WTC11 (cell line): Measurements from ENCODE around the gene USP38. TPM values are rescaled to one million over a fixed set of nuclear protein-coding genes. Genes with fewer than 3 reads are reported as not detected.

ENCODE experiments used
- ATAC-seq: fragments of 200-7000 bp; cut with Tn5 transposase; 2 replicates; pipeline ENCODE4 v1.10.0; 2021; ENCODE audit warnings: mild to moderate bottlenecking, moderate library complexity
- CTCF ChIA-PET: fragments of 300-600 bp; sonication (Branson Sonifier 250); formaldehyde crosslinking; loops from one replicate; lab custom pipeline; 2021; ENCODE audit warnings: antibody characterized with exemption; lab: Charles Lee
- POLR2A ChIA-PET: fragments of 350-600 bp; sonication (Branson Sonifier 250); formaldehyde crosslinking; loops from one replicate; lab custom pipeline; 2021; ENCODE audit warnings: antibody characterized with exemption; lab: Charles Lee
- DNase-seq: peaks from one replicate; pipeline ENCODE4 v3.0.0; 2021; ENCODE audit warnings: low spot score
- H3K27ac Mint-ChIP-seq: 2 replicates; pipeline ENCODE4 v1.8.0; 2021; ENCODE audit warnings: mixed read lengths
- H3K27me3 Mint-ChIP-seq: 2 replicates; pipeline ENCODE4 v1.8.0; 2021; ENCODE audit warnings: low read depth, mild to moderate bottlenecking, moderate library complexity, mixed read lengths
- H3K36me3 Mint-ChIP-seq: 2 replicates; pipeline ENCODE4 v1.8.0; 2021; ENCODE audit warnings: mixed read lengths
- H3K4me1 Mint-ChIP-seq: 2 replicates; pipeline ENCODE4 v1.8.0; 2022; ENCODE audit warnings: mixed read lengths
- H3K4me3 Mint-ChIP-seq: 2 replicates; pipeline ENCODE4 v1.8.0; 2021; ENCODE audit warnings: mild to moderate bottlenecking, moderate library complexity, mixed read lengths
- H3K9me3 Mint-ChIP-seq: 2 replicates; pipeline ENCODE4 v1.8.0; 2021; ENCODE audit warnings: mixed read lengths
- CREB1 ChIP-seq: sonication (generic); formaldehyde crosslinking; IDR thresholded peaks from 2 replicates; pipeline ENCODE4 v1.8.0; 2023; ENCODE audit warnings: mild to moderate bottlenecking, missing genetic modification reagents
- EMX1 ChIP-seq: fragments of 250-450 bp; sonication (Bioruptor Pico); IDR thresholded peaks from 2 replicates; pipeline ENCODE4 v1.8.0; 2021; ENCODE audit warnings: mild to moderate bottlenecking
- GABPB1 ChIP-seq: sonication (generic); formaldehyde crosslinking; IDR thresholded peaks from 2 replicates; pipeline ENCODE4 v1.8.1; 2023; ENCODE audit warnings: mild to moderate bottlenecking, missing genetic modification reagents
- JAZF1 ChIP-seq: fragments of 250-450 bp; sonication (Bioruptor Pico); IDR thresholded peaks from 2 replicates; pipeline ENCODE4 v1.9.0; 2021; ENCODE audit warnings: moderate library complexity, mild to moderate bottlenecking, inconsistent platforms
- MXD4 ChIP-seq: fragments of 250-450 bp; sonication (Bioruptor Pico); IDR thresholded peaks from 2 replicates; pipeline ENCODE4 v1.8.0; 2021; ENCODE audit warnings: mild to moderate bottlenecking, moderate library complexity, borderline replicate concordance
- NFATC4 ChIP-seq: fragments of 250-450 bp; sonication (Bioruptor Pico); IDR thresholded peaks from 2 replicates; pipeline ENCODE4 v1.9.0; 2021; ENCODE audit warnings: mild to moderate bottlenecking
- OVOL2 ChIP-seq: fragments of 250-450 bp; sonication (Bioruptor Pico); IDR thresholded peaks from 2 replicates; pipeline ENCODE4 v1.9.0; 2021; ENCODE audit warnings: mild to moderate bottlenecking, borderline replicate concordance
- TEAD4 ChIP-seq: sonication (generic); formaldehyde crosslinking; IDR thresholded peaks from 2 replicates; pipeline ENCODE4 v1.8.0; 2022; ENCODE audit warnings: mild to moderate bottlenecking, missing genetic modification reagents
- ZBTB21 ChIP-seq: sonication (generic); formaldehyde crosslinking; IDR thresholded peaks from 2 replicates; pipeline ENCODE4 v1.8.1; 2023; ENCODE audit warnings: mild to moderate bottlenecking, missing genetic modification reagents, borderline replicate concordance
- ZNF138 ChIP-seq: sonication (generic); formaldehyde crosslinking; conservative IDR thresholded peaks from 2 replicates; pipeline ENCODE4 v1.8.1; 2022; ENCODE audit warnings: mild to moderate bottlenecking, moderate library complexity, missing genetic modification reagents
- ZNF396 ChIP-seq: fragments of 250-450 bp; sonication (Bioruptor Pico); IDR thresholded peaks from 2 replicates; pipeline ENCODE4 v1.8.0; 2021; ENCODE audit warnings: mild to moderate bottlenecking, moderate library complexity, borderline replicate concordance
- ZNF671 ChIP-seq: fragments of 250-450 bp; sonication (Bioruptor Pico); IDR thresholded peaks from 2 replicates; pipeline ENCODE4 v1.8.0; 2021; ENCODE audit warnings: mild to moderate bottlenecking
- total RNA-seq: library from RNA; stranded (reverse); gene quantifications from 3 replicates; pipeline ENCODE4 v1.2.3, GENCODE V29; 2021
- TF ChIP-seq, protein P1 (sequence below): sonication (generic); formaldehyde crosslinking; IDR thresholded peaks from 2 replicates; pipeline ENCODE4 v1.8.1; 2022; ENCODE audit warnings: low read depth, missing genetic modification reagents, borderline replicate concordance
- TF ChIP-seq, protein P2 (sequence below): fragments of 250-450 bp; sonication (Bioruptor Pico); IDR thresholded peaks from 2 replicates; pipeline ENCODE4 v1.9.0; 2021; ENCODE audit warnings: mild to moderate bottlenecking
- TF ChIP-seq, protein P3 (sequence below): sonication (generic); formaldehyde crosslinking; IDR thresholded peaks from 2 replicates; pipeline ENCODE4 v1.8.1; 2023; ENCODE audit warnings: mild to moderate bottlenecking, missing genetic modification reagents
- TF ChIP-seq, protein P4 (sequence below): sonication (generic); formaldehyde crosslinking; IDR thresholded peaks from 2 replicates; pipeline ENCODE4 v1.8.0; 2022; ENCODE audit warnings: missing genetic modification reagents
- TF ChIP-seq, protein P5 (sequence below): fragments of 200-600 bp; IDR thresholded peaks from 2 replicates; pipeline ENCODE4 v1.8.0; 2022; ENCODE audit warnings: antibody characterized with exemption
- TF ChIP-seq, protein P6 (sequence below): sonication (generic); formaldehyde crosslinking; IDR thresholded peaks from 2 replicates; pipeline ENCODE4 v1.8.0; 2023; ENCODE audit warnings: missing genetic modification reagents
- TF ChIP-seq, protein P7 (sequence below): sonication (generic); formaldehyde crosslinking; IDR thresholded peaks from 2 replicates; pipeline ENCODE4 v1.8.1; 2023; ENCODE audit warnings: mild to moderate bottlenecking, missing genetic modification reagents

The USP38 gene
- total RNA-seq, 1 experiment from 2014 or later = 10.3 TPM

DNA sequence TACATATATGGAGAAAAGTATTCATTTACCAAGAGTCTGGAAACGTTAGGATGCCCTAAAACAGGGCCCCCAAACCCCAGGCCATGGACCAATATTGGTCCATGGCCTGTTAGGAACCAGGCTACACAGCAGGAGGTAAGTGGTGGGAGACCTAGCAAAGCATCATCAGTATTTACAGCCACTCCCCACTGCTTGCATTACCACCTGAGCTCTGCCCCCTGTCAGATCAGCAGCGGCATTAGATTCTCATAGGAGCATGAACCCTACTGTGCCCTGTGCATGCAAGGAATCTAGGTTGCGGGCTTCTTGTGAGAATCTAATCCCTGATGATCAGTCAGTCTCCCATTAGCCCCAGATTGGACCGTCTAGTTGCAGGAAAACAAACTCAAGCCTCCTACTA is 62.3 kb downstream of the USP38 start (continued):
- TF ChIP-seq ZNF138 (CRISPR knock-in tag) = no peak
- TF ChIP-seq CREB1 (CRISPR knock-in tag) = no peak
- TF ChIP-seq TEAD4 (CRISPR knock-in tag) = no peak
- no peak for TF ChIP-seq ZNF396

DNA sequence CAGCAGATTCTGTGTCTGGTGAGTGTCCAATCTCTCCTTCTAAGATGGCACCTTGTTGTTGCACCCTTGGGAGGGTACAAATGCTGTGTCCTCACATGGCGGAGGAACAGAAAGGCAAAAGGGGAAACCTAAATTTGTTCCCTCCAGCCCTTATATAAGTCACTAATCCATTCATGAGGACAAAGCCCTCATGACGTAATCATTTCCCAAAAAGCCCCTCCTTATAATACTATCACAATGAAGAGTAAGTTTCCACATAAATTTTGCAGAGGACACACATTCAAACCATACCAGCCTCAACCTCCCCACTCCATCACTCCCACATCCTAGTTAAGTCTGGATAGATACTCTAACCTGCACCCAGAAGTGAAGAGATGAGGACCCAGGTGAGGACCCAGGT is 63.1 kb downstream of the USP38 start:
- TF ChIP-seq, protein P1, sequence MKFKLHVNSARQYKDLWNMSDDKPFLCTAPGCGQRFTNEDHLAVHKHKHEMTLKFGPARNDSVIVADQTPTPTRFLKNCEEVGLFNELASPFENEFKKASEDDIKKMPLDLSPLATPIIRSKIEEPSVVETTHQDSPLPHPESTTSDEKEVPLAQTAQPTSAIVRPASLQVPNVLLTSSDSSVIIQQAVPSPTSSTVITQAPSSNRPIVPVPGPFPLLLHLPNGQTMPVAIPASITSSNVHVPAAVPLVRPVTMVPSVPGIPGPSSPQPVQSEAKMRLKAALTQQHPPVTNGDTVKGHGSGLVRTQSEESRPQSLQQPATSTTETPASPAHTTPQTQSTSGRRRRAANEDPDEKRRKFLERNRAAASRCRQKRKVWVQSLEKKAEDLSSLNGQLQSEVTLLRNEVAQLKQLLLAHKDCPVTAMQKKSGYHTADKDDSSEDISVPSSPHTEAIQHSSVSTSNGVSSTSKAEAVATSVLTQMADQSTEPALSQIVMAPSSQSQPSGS (CRISPR knock-in tag) = no peak
- TF ChIP-seq, protein P2, sequence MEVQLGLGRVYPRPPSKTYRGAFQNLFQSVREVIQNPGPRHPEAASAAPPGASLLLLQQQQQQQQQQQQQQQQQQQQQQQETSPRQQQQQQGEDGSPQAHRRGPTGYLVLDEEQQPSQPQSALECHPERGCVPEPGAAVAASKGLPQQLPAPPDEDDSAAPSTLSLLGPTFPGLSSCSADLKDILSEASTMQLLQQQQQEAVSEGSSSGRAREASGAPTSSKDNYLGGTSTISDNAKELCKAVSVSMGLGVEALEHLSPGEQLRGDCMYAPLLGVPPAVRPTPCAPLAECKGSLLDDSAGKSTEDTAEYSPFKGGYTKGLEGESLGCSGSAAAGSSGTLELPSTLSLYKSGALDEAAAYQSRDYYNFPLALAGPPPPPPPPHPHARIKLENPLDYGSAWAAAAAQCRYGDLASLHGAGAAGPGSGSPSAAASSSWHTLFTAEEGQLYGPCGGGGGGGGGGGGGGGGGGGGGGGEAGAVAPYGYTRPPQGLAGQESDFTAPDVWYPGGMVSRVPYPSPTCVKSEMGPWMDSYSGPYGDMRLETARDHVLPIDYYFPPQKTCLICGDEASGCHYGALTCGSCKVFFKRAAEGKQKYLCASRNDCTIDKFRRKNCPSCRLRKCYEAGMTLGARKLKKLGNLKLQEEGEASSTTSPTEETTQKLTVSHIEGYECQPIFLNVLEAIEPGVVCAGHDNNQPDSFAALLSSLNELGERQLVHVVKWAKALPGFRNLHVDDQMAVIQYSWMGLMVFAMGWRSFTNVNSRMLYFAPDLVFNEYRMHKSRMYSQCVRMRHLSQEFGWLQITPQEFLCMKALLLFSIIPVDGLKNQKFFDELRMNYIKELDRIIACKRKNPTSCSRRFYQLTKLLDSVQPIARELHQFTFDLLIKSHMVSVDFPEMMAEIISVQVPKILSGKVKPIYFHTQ (CRISPR knock-in tag) = no peak
- TF ChIP-seq, protein P3, sequence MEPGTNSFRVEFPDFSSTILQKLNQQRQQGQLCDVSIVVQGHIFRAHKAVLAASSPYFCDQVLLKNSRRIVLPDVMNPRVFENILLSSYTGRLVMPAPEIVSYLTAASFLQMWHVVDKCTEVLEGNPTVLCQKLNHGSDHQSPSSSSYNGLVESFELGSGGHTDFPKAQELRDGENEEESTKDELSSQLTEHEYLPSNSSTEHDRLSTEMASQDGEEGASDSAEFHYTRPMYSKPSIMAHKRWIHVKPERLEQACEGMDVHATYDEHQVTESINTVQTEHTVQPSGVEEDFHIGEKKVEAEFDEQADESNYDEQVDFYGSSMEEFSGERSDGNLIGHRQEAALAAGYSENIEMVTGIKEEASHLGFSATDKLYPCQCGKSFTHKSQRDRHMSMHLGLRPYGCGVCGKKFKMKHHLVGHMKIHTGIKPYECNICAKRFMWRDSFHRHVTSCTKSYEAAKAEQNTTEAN (CRISPR knock-in tag) = no peak
- TF ChIP-seq, protein P4, sequence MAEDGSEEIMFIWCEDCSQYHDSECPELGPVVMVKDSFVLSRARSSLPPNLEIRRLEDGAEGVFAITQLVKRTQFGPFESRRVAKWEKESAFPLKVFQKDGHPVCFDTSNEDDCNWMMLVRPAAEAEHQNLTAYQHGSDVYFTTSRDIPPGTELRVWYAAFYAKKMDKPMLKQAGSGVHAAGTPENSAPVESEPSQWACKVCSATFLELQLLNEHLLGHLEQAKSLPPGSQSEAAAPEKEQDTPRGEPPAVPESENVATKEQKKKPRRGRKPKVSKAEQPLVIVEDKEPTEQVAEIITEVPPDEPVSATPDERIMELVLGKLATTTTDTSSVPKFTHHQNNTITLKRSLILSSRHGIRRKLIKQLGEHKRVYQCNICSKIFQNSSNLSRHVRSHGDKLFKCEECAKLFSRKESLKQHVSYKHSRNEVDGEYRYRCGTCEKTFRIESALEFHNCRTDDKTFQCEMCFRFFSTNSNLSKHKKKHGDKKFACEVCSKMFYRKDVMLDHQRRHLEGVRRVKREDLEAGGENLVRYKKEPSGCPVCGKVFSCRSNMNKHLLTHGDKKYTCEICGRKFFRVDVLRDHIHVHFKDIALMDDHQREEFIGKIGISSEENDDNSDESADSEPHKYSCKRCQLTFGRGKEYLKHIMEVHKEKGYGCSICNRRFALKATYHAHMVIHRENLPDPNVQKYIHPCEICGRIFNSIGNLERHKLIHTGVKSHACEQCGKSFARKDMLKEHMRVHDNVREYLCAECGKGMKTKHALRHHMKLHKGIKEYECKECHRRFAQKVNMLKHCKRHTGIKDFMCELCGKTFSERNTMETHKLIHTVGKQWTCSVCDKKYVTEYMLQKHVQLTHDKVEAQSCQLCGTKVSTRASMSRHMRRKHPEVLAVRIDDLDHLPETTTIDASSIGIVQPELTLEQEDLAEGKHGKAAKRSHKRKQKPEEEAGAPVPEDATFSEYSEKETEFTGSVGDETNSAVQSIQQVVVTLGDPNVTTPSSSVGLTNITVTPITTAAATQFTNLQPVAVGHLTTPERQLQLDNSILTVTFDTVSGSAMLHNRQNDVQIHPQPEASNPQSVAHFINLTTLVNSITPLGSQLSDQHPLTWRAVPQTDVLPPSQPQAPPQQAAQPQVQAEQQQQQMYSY (CRISPR knock-in tag) = no peak
- no peak for TF ChIP-seq ZBTB21 (CRISPR knock-in tag)
- TF ChIP-seq CREB1 (CRISPR knock-in tag) = no peak
- no peak for TF ChIP-seq MXD4
- no peak for TF ChIP-seq TEAD4 (CRISPR knock-in tag)
- no peak for TF ChIP-seq GABPB1 (CRISPR knock-in tag)
- TF ChIP-seq, protein P5, sequence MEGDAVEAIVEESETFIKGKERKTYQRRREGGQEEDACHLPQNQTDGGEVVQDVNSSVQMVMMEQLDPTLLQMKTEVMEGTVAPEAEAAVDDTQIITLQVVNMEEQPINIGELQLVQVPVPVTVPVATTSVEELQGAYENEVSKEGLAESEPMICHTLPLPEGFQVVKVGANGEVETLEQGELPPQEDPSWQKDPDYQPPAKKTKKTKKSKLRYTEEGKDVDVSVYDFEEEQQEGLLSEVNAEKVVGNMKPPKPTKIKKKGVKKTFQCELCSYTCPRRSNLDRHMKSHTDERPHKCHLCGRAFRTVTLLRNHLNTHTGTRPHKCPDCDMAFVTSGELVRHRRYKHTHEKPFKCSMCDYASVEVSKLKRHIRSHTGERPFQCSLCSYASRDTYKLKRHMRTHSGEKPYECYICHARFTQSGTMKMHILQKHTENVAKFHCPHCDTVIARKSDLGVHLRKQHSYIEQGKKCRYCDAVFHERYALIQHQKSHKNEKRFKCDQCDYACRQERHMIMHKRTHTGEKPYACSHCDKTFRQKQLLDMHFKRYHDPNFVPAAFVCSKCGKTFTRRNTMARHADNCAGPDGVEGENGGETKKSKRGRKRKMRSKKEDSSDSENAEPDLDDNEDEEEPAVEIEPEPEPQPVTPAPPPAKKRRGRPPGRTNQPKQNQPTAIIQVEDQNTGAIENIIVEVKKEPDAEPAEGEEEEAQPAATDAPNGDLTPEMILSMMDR = no peak
- TF ChIP-seq NFATC4 (CRISPR knock-in tag) = no peak
- no peak for TF ChIP-seq OVOL2 (CRISPR knock-in tag)
- TF ChIP-seq, protein P6, sequence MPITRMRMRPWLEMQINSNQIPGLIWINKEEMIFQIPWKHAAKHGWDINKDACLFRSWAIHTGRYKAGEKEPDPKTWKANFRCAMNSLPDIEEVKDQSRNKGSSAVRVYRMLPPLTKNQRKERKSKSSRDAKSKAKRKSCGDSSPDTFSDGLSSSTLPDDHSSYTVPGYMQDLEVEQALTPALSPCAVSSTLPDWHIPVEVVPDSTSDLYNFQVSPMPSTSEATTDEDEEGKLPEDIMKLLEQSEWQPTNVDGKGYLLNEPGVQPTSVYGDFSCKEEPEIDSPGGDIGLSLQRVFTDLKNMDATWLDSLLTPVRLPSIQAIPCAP (CRISPR knock-in tag) = no peak
- TF ChIP-seq JAZF1 = no peak
- TF ChIP-seq, protein P7, sequence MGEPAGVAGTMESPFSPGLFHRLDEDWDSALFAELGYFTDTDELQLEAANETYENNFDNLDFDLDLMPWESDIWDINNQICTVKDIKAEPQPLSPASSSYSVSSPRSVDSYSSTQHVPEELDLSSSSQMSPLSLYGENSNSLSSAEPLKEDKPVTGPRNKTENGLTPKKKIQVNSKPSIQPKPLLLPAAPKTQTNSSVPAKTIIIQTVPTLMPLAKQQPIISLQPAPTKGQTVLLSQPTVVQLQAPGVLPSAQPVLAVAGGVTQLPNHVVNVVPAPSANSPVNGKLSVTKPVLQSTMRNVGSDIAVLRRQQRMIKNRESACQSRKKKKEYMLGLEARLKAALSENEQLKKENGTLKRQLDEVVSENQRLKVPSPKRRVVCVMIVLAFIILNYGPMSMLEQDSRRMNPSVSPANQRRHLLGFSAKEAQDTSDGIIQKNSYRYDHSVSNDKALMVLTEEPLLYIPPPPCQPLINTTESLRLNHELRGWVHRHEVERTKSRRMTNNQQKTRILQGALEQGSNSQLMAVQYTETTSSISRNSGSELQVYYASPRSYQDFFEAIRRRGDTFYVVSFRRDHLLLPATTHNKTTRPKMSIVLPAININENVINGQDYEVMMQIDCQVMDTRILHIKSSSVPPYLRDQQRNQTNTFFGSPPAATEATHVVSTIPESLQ (CRISPR knock-in tag) = no peak
- no peak for TF ChIP-seq EMX1 (CRISPR knock-in tag)
- no peak for TF ChIP-seq ZNF671 (CRISPR knock-in tag)
- DNase-seq (no peak), ATAC-seq (no peak)
- ChIA-PET CTCF (no interaction called here), POLR2A (no interaction called here)
- Mint-ChIP-seq H3K4me1 (peaks cover 25% of the 10 kb centered on the region), H3K27ac (no peak overlapping the region), H3K27me3 (no peaks in the 10 kb centered on the region), H3K9me3 (peaks cover 5% of the 10 kb centered on the region), H3K36me3 (peaks cover 4% of the 10 kb centered on the region; the same call in 1 of the 2 replicates), H3K4me3 (no peak overlapping the region)
